HepG2 (cell line): ENCODE measurements around the gene NOTCH2. TPM values are rescaled to one million over a fixed set of nuclear protein-coding genes. Genes with fewer than 3 reads are reported as not detected.

Experiments
- ATAC-seq: fragments of 200-7000 bp; cut with Tn5 transposase; 3 replicates; pipeline ENCODE4 v1.9.1; 2020; ENCODE audit warnings: mild to moderate bottlenecking, moderate library complexity
- BruUV-seq: library from RNA; stranded (reverse); fragments of 400-500 nt; replicated peaks from 2 replicates; lab custom pipeline; 2021; lab: Mats Ljungman, UMichigan
- CTCF ChIA-PET: fragments of 300-600 bp; formaldehyde crosslinking; extraction: SDS; loops from one replicate; lab custom pipeline; 2021; ENCODE audit warnings: low total read pairs, inconsistent platforms, low intra/inter-chr PET ratio; lab: Yijun Ruan, JAX
- POLR2A ChIA-PET: fragments of 350-600 bp; sonication (Branson Sonifier 250); formaldehyde crosslinking; loops from one replicate; lab custom pipeline; 2020; ENCODE audit warnings: antibody characterized with exemption, inconsistent platforms; lab: Yijun Ruan, JAX
- DNase-seq: peaks from one replicate; pipeline ENCODE4 v3.0.0-alpha.2; 2015; ENCODE audit warnings: low spot score
- FAIRE-seq: peaks from 3 replicates; lab custom pipeline; 2011; peaks lifted over from hg19 to GRCh38; lab: Jason Lieb, UNC
- H2AFZ ChIP-seq: one replicate; pipeline ENCODE4 v1.6.1; 2011; ENCODE audit warnings: low read length, inconsistent platforms
- H3K27ac ChIP-seq: fragments of 300-600 bp; 3 replicates; pipeline ENCODE4 v1.8.0; 2011; ENCODE audit warnings: mixed run types, mild to moderate bottlenecking, mixed read lengths, low read length, inconsistent platforms; ENCODE audit not compliant: insufficient read depth; ENCODE audit errors: extremely low read length
- H3K27me3 ChIP-seq, 2 experiments: fragments of 200-600 bp in 1 of 2; 2 replicates in 1 of 2; 3 replicates in 1 of 2; pipeline versions ENCODE4 v1.6.0 to v1.8.0; 2011; ENCODE audit warnings: low read length in 2 of 2, mild to moderate bottlenecking in 2 of 2, moderate library complexity in 2 of 2, inconsistent platforms in 1 of 2; ENCODE audit not compliant: insufficient read depth in 2 of 2, control insufficient read depth in 1 of 2
- H3K36me3 ChIP-seq, 2 experiments: fragments of 200-600 bp in 1 of 2; replicated peaks in 1 of 2; 2 replicates in 1 of 2; 3 replicates in 1 of 2; pipeline versions ENCODE4 v1.5.1 to v1.8.0; 2011; ENCODE audit warnings: low read length in 2 of 2, inconsistent platforms in 1 of 2; ENCODE audit not compliant: insufficient read depth in 2 of 2, control insufficient read depth in 1 of 2
- H3K4me1 ChIP-seq: 2 replicates; pipeline ENCODE4 v1.5.1; 2012; ENCODE audit warnings: low read length, inconsistent platforms; ENCODE audit not compliant: insufficient read depth
- H3K4me2 ChIP-seq: 2 replicates; pipeline ENCODE4 v1.6.0; 2011; ENCODE audit warnings: low read depth, low read length, inconsistent platforms
- H3K4me3 ChIP-seq, 3 experiments: fragments of 200-600 bp in 1 of 3; sonication (generic), shearing (Covaris generic) in 1 of 3; replicated peaks in 1 of 3; 2 replicates each; pipeline ENCODE4 v1.5.1; 2011 to 2016; ENCODE audit warnings: low read length in 3 of 3, inconsistent platforms in 2 of 3, low read depth in 2 of 3, mild to moderate bottlenecking in 2 of 3, control low read depth in 1 of 3, mixed read lengths in 1 of 3; ENCODE audit not compliant: insufficient read depth in 1 of 3
- H3K79me2 ChIP-seq: one replicate; pipeline ENCODE4 v1.6.1; 2011; ENCODE audit warnings: low read length, inconsistent platforms; ENCODE audit not compliant: insufficient read depth
- H3K9ac ChIP-seq: 2 replicates; pipeline ENCODE4 v1.6.0; 2011; ENCODE audit warnings: mild to moderate bottlenecking, low read depth, low read length, inconsistent platforms; ENCODE audit not compliant: insufficient read depth
- H3K9me3 ChIP-seq: 2 replicates; pipeline ENCODE4 v1.5.1; 2012; ENCODE audit warnings: mild to moderate bottlenecking, low read length
- H4K20me1 ChIP-seq: 2 replicates; pipeline ENCODE4 v1.6.0; 2011; ENCODE audit warnings: inconsistent platforms, mild to moderate bottlenecking, low read length, moderate library complexity; ENCODE audit not compliant: insufficient read depth
- ATF7 ChIP-seq, 2 experiments: fragments of 450-650 bp in 1 of 2; sonication (generic) in 1 of 2; formaldehyde crosslinking in 1 of 2; IDR thresholded peaks; 2 replicates each; pipeline versions ENCODE4 v1.4.0 to v1.6.1; 2016 to 2020; ENCODE audit warnings: antibody characterized with exemption in 1 of 2, mild to moderate bottlenecking in 1 of 2, missing genetic modification reagents in 1 of 2
- HNF4G ChIP-seq, 2 experiments: sonication (generic) in 1 of 2; formaldehyde crosslinking in 1 of 2; IDR thresholded peaks; 2 replicates each; pipeline versions ENCODE4 v1.4.0 to v1.6.1; 2011 to 2020; ENCODE audit warnings: borderline replicate concordance in 2 of 2, low read depth in 2 of 2, mild to moderate bottlenecking in 2 of 2, low read length in 1 of 2, missing genetic modification reagents in 1 of 2, moderate library complexity in 1 of 2
- HNRNPK ChIP-seq: fragments of 200-400 bp; formaldehyde crosslinking; IDR thresholded peaks from 2 replicates; pipeline ENCODE4 v1.6.1; 2018; ENCODE audit warnings: low read length, low read depth, moderate library complexity, mild to moderate bottlenecking; ENCODE audit not compliant: poor library complexity, severe bottlenecking
- KLF13 ChIP-seq: sonication (generic); formaldehyde crosslinking; IDR thresholded peaks from 2 replicates; pipeline ENCODE4 v1.4.0; 2020; ENCODE audit warnings: mild to moderate bottlenecking, missing genetic modification reagents
- MAFK ChIP-seq, 2 experiments: IDR thresholded peaks in 1 of 2; conservative IDR thresholded peaks in 1 of 2; 2 replicates each; pipeline ENCODE4 v1.6.1; 2011; ENCODE audit warnings: improper control_type of control experiment in 2 of 2, low read length in 2 of 2
- MTF1 ChIP-seq: sonication (generic); formaldehyde crosslinking; IDR thresholded peaks from 2 replicates; pipeline ENCODE4 v1.5.0; 2020; ENCODE audit warnings: missing genetic modification reagents
- POLR2A ChIP-seq, 2 experiments: IDR thresholded peaks; 2 replicates each; pipeline ENCODE4 v1.6.1; 2011; ENCODE audit warnings: low read depth in 2 of 2, low read length in 2 of 2, mild to moderate bottlenecking in 1 of 2, moderate library complexity in 1 of 2; ENCODE audit not compliant: insufficient read depth in 1 of 2
- RAD21 ChIP-seq: fragments of 450-650 bp; formaldehyde crosslinking; IDR thresholded peaks from 2 replicates; pipeline ENCODE4 v1.5.0; 2020; ENCODE audit warnings: mild to moderate bottlenecking
- SRY ChIP-seq: sonication (generic); formaldehyde crosslinking; IDR thresholded peaks from 2 replicates; pipeline ENCODE4 v1.8.0; 2022; ENCODE audit warnings: mild to moderate bottlenecking, missing genetic modification reagents
- TP53 ChIP-seq: sonication (generic); formaldehyde crosslinking; conservative IDR thresholded peaks from 2 replicates; pipeline ENCODE4 v1.4.0; 2020; ENCODE audit warnings: missing genetic modification reagents
- ZFAT ChIP-seq: sonication (generic); formaldehyde crosslinking; conservative IDR thresholded peaks from 2 replicates; pipeline ENCODE4 v1.8.1; 2023; ENCODE audit warnings: missing genetic modification reagents, inconsistent platforms
- ZFP62 ChIP-seq: sonication (generic); formaldehyde crosslinking; IDR thresholded peaks from 2 replicates; pipeline ENCODE4 v1.4.0; 2020; ENCODE audit warnings: missing genetic modification reagents
- ZNF101 ChIP-seq: sonication (generic); formaldehyde crosslinking; IDR thresholded peaks from 2 replicates; pipeline ENCODE4 v1.4.0; 2020; ENCODE audit warnings: mild to moderate bottlenecking, low read depth, missing genetic modification reagents, borderline replicate concordance
- WGBS: methylation state at CpG from one replicate; pipeline ENCODE4 v1.1.6; 2017; ENCODE audit warnings: low lambda C conversion rate; 5-methylcytosine and 5-hydroxymethylcytosine counted together
- in situ Hi-C: cut with HindIII; loops from 2 replicates; pipeline ENCODE4 v1.10.0; 2017; ENCODE audit warnings: low pct_unique_long_range_greater_than_20kb; ENCODE audit not compliant: extremely low pct_ligation_motif_present
- intact Hi-C: fragments of 100-400 bp; cut with micrococcal nuclease; formaldehyde crosslinking; loops from one replicate; pipeline ENCODE4 v1.10.0; 2022; ENCODE audit not compliant: unreplicated experiment
- polyA plus RNA-seq, 8 experiments: library from polyadenylated mRNA; depleted of rRNA in 3 of 8; stranded (reverse) in 7 of 8; unstranded in 1 of 8; fragments of >200 nt; fragmentation: Illumina TruSeq in 4 of 8; extraction: Trizol in 4 of 8; gene quantifications; 2 replicates each; pipeline versions ENCODE4 v1.2.1 to v1.2.3, GENCODE V29; 2011 to 2016; ENCODE audit warnings: low read depth in 4 of 8, missing spikeins in 1 of 8, mixed read lengths in 1 of 8; ENCODE audit not compliant: insufficient read depth in 1 of 8
- total RNA-seq, 5 experiments: library from RNA; depleted of rRNA; stranded (reverse); fragments of >200 nt; fragmentation: Illumina TruSeq; extraction: Trizol; gene quantifications; 2 replicates each; pipeline ENCODE4 v1.2.3, GENCODE V29; 2016; ENCODE audit warnings: low read depth in 1 of 5
- TF ChIP-seq, protein P1 (sequence below): sonication (generic); formaldehyde crosslinking; IDR thresholded peaks from 2 replicates; pipeline ENCODE4; 2020; ENCODE audit warnings: missing genetic modification reagents, mild to moderate bottlenecking, borderline replicate concordance

Gene NOTCH2
- total and polyA plus RNA-seq, 2 of the 13 experiments (the other 11 are each of a cell fraction or from before 2014, with no cell fraction given) = 4.0 to 11.4 TPM

DNA sequence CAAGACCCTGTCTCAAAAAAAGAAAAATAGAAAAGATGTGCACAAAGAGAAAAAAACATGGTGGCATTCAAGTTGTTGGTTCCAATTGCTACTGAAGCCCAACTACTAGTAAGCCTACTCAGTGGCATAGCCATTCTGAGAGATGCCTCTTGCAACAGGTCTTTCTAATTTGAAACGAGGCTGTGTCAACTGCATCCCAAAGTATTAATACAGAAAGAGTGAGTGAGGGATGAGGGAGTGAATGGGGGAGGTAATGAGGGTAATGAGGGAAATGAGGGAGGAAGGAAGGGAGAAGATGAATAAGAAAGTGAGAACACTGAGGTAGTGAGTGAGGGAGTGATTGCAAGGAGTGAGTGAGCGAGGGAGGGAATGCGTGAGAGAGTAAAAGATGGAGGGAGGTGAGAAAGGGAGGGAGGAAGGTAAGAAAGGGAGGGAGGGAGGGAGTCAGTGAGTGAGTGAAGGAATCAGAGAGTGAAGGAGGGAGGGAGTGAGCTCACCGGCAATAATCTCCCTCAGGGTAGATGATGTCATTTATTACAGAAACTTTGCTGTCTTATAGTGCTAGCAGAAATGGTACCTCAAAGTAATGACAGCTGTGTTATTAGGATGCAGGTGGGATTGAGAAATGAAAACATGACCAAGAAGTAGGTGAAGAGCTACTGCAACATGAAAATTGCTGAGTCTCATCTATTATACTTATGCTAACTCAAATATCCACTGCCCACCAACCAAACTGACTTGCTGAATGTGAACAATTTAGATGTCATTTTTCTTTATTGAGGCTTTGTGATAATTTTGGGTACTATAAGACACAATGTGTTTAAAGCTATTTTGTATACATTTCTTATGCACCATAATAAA, 97.5 kb downstream of the NOTCH2 start:
- Histone ChIP-seq H3K4me2 (no peak overlapping the region), H3K36me3 (peaks cover 5% of the 10 kb centered on the region in 2 experiments; a peak in 4 of 5 replicates), H3K27ac (no peak overlapping the region), H4K20me1 (no peaks in the 10 kb centered on the region), H3K9me3 (no peaks in the 10 kb centered on the region), H3K4me3 (no peak overlapping the region), H3K9ac (no peak overlapping the region), H2AFZ (no peak overlapping the region), H3K27me3 (no peaks in the 10 kb centered on the region), H3K79me2 (no peaks in the 10 kb centered on the region), H3K4me1 (no peaks in the 10 kb centered on the region)
- intact Hi-C loops (no loop called here), in situ Hi-C loops (no loop called here)
- ATAC-seq (no peak), FAIRE-seq (no peak), DNase-seq (no peak)
- ChIA-PET POLR2A (no interaction called here), CTCF (no interaction called here)
- WGBS = 98% methylated on average over 4 of the region's 4 CpGs
- BruUV-seq = no TSS peak
- TF ChIP-seq MAFK (conservative IDR thresholded peaks at IDR 0.05 in 1 of 2, IDR thresholded peaks at IDR 0.05 in 1 of 2; ENCODE audit: low read length in 2 of 2) (peak in 1 of 2 experiments; percentile 45; a peak in 2 of 4 replicates), HNRNPK (peak; percentile 14), ATF7 (IDR thresholded peaks at IDR 0.05) (peak; percentile 84), ATF7 (CRISPR knock-in tag; IDR thresholded peaks at IDR 0.05) (no peak), MTF1 (CRISPR knock-in tag) (no peak), SRY (no peak)

GRCh38 chr1:119968601-119969000, 100.9 kb downstream of the NOTCH2 start:
- no peaks in the 10 kb centered on the region for H3K4me1 ChIP-seq
- WGBS = 100% methylated on average over 1 of the region's 1 CpG
- FAIRE-seq (no peak), ATAC-seq (no peak), DNase-seq (no peak)
- H3K36me3 ChIP-seq = peaks cover 6 to 10% of the 10 kb centered on the region in 2 experiments
- in situ Hi-C loops = loop anchor here (10.0 kb wide), 1 partner anchor 94 kb away; no protein-coding TSS in a partner anchor
- no peak overlapping the region for H3K4me3 ChIP-seq
- intact Hi-C loops = loop anchor here (1.0 to 10.0 kb wide), 3 partner anchors 20 to 164 kb away; no protein-coding TSS in a partner anchor
- H3K27ac ChIP-seq = no peak overlapping the region
- no peaks in the 10 kb centered on the region for H3K9me3 ChIP-seq
- H3K79me2 ChIP-seq = no peaks in the 10 kb centered on the region
- no peaks in the 10 kb centered on the region for H4K20me1 ChIP-seq
- no peaks in the 10 kb centered on the region for H3K27me3 ChIP-seq
- H3K4me2 ChIP-seq = no peak overlapping the region
- no TSS peak for BruUV-seq
- POLR2A ChIA-PET = no interaction called here
- no peak overlapping the region for H3K9ac ChIP-seq
- H2AFZ ChIP-seq = no peak overlapping the region
- CTCF ChIA-PET = interaction anchor here (0.6 to 2.8 kb wide), 4 partner anchors 20 to 224 kb away, joined by 3 to 18 read pairs (median 9); no protein-coding TSS in a partner anchor
- TF ChIP-seq HNF4G (IDR thresholded peaks at IDR 0.05; ENCODE audit: borderline replicate concordance, low read depth, low read length) (no peak), HNF4G (CRISPR knock-in tag; IDR thresholded peaks at IDR 0.05; ENCODE audit: borderline replicate concordance, low read depth) (no peak), POLR2A (IDR thresholded peaks at IDR 0.05; ENCODE audit: insufficient read depth in 1 of 2, low read depth in 2 of 2, low read length in 2 of 2) (no peak), KLF13 (CRISPR knock-in tag) (no peak), ZNF101 (CRISPR knock-in tag) (no peak), TP53 (CRISPR knock-in tag) (no peak), RAD21 (CRISPR knock-in tag) (no peak), ZFAT (CRISPR knock-in tag) (no peak), ZFP62 (CRISPR knock-in tag) (no peak)
- TF ChIP-seq, protein P1, sequence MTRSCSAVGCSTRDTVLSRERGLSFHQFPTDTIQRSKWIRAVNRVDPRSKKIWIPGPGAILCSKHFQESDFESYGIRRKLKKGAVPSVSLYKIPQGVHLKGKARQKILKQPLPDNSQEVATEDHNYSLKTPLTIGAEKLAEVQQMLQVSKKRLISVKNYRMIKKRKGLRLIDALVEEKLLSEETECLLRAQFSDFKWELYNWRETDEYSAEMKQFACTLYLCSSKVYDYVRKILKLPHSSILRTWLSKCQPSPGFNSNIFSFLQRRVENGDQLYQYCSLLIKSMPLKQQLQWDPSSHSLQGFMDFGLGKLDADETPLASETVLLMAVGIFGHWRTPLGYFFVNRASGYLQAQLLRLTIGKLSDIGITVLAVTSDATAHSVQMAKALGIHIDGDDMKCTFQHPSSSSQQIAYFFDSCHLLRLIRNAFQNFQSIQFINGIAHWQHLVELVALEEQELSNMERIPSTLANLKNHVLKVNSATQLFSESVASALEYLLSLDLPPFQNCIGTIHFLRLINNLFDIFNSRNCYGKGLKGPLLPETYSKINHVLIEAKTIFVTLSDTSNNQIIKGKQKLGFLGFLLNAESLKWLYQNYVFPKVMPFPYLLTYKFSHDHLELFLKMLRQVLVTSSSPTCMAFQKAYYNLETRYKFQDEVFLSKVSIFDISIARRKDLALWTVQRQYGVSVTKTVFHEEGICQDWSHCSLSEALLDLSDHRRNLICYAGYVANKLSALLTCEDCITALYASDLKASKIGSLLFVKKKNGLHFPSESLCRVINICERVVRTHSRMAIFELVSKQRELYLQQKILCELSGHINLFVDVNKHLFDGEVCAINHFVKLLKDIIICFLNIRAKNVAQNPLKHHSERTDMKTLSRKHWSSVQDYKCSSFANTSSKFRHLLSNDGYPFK (CRISPR knock-in tag) = no peak
